ENCODE results near the gene CDKN2A. TPM values are rescaled to one million over a fixed set of nuclear protein-coding genes. Genes with fewer than 3 reads are reported as not detected.

The CDKN2A gene
- polyA plus RNA-seq (not detected in 2 replicates), polyA minus RNA-seq (not detected in 2 replicates)

GRCh38 chr9:21993893-21994555 lies at the start of gene CDKN2A:
CDKN2A (minus strand) TSS chr9:21994392.
- Histone ChIP-seq H3K9me2 (ENCODE audit: insufficient read depth, low read length) (peaks cover 2% of the 10 kb centered on the region), H2AFZ (ENCODE audit: low read depth, low read length) (no peak within 1 kb of the TSS), H3K4me2 (ENCODE audit: low read length) (peak within 1 kb of the TSS; percentile 70), H3K79me2 (replicated peaks; ENCODE audit: insufficient read depth, low read length) (no peaks in the 10 kb centered on the region), H3K9ac (ENCODE audit: low read length) (no peak within 1 kb of the TSS), H3K36me3 (ENCODE audit: insufficient read depth, low read length) (no peaks in the 10 kb centered on the region), H3K4me3 (ENCODE audit: low read length) (peak within 1 kb of the TSS; percentile 65), H3K9me3 (ENCODE audit: low read length) (no peaks in the 10 kb centered on the region), H3K27me3 (ENCODE audit: insufficient read depth, low read depth, low read length) (peaks cover 99% of the 10 kb centered on the region), H3K27ac (ENCODE audit: low read length) (no peak within 1 kb of the TSS), H4K20me1 (ENCODE audit: insufficient read depth) (no peaks in the 10 kb centered on the region), H3F3A (ENCODE audit: insufficient read depth, low read length, poor library complexity, severe bottlenecking) (no peaks in the 10 kb centered on the region)
- TF ChIP-seq EP300 (conservative IDR thresholded peaks at IDR 0.05; ENCODE audit: poor library complexity, severe bottlenecking) (no peak), EZH2 (IDR thresholded peaks at IDR 0.05; ENCODE audit: borderline replicate concordance, insufficient read depth, low read length, poor library complexity, severe bottlenecking) (no peak)

- H3K9me2 ChIP-seq (ENCODE audit: insufficient read depth, low read length): no peaks in the 10 kb centered on the region
- H3K4me2 ChIP-seq (ENCODE audit: low read length): no peak overlapping the region
- H4K20me1 ChIP-seq (ENCODE audit: insufficient read depth): no peaks in the 10 kb centered on the region
- no peak overlapping the region for H3K9ac ChIP-seq (ENCODE audit: low read length)
- TF ChIP-seq EP300 (conservative IDR thresholded peaks at IDR 0.05; ENCODE audit: poor library complexity, severe bottlenecking) (no peak), CTCF (IDR thresholded peaks at IDR 0.05; ENCODE audit: poor library complexity, severe bottlenecking) (no peak), TAF1 (IDR thresholded peaks at IDR 0.05; ENCODE audit: low read depth) (no peak), REST (IDR thresholded peaks at IDR 0.05; ENCODE audit: borderline replicate concordance) (no peak), POLR2AphosphoS5 (IDR thresholded peaks at IDR 0.05) (no peak), EZH2 (IDR thresholded peaks at IDR 0.05; ENCODE audit: borderline replicate concordance, insufficient read depth, low read length, poor library complexity, severe bottlenecking) (no peak), RAD21 (conservative IDR thresholded peaks at IDR 0.05) (no peak), SMC3 (conservative IDR thresholded peaks at IDR 0.05; ENCODE audit: poor library complexity) (no peak), MXI1 (conservative IDR thresholded peaks at IDR 0.05; ENCODE audit: poor library complexity, severe bottlenecking) (no peak)
- H3K27ac ChIP-seq (ENCODE audit: low read length): no peak overlapping the region
- H3K4me3 ChIP-seq (ENCODE audit: low read length): no peak overlapping the region
- no peaks in the 10 kb centered on the region for H3K36me3 ChIP-seq (ENCODE audit: insufficient read depth, low read length)
- no peaks in the 10 kb centered on the region for H3K9me3 ChIP-seq (ENCODE audit: low read length)
- no peaks in the 10 kb centered on the region for H3K27me3 ChIP-seq (ENCODE audit: insufficient read depth, low read depth, low read length)
- no peak overlapping the region for H2AFZ ChIP-seq (ENCODE audit: low read depth, low read length)
- no peaks in the 10 kb centered on the region for H3K79me2 ChIP-seq (replicated peaks; ENCODE audit: insufficient read depth, low read length)
- no peaks in the 10 kb centered on the region for H3F3A ChIP-seq (ENCODE audit: insufficient read depth, low read length, poor library complexity, severe bottlenecking)
Measured at GRCh38 chr9:22043928-22044327, 49.7 kb upstream of the CDKN2A start.

Measured in neural cell (in vitro differentiated cells).